ENCODE results near the gene RAET1E.
"Not testable (repeated sequence)": the region's sequence is repeated elsewhere in the genome, so short reads cannot be mapped to it uniquely, and the experiment has no call there.

RAET1E gene

DNA sequence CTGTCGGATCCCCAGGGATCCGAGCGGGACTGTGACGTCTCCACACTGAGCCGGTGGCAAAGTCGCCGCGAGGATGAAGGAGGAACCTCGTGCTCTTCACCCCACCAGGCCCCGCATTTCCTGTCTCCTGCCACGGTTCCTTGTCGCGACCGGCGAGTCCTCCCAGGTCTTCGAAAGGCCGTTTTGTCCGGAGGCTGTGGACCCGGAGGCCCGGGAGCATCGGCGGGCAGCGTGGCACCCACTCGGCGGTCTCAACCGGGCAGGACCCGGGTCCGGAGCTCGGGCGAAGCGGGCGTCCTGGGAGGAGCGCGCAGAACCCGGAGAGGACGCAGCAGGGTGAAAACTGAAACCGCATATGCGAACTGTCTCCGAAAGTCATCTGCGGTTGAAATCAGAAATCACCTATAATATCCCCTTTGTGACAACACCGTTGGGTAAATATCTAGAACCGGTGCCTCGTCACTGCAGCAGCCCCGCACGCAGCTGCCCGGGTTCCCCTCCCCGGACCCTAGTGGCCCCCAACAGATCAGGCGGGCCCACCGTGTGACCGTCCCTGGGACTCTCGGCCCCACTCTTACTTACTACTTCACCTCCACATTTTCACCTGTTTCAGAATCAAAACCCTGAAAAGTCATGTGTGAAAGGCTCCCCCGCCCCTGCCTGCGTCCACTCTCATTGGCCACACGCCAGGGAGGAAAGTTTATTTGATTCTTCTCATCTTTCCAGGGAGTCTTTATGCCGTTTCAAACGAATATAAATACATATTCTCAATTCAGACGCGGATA lies 40.9 kb upstream of the RAET1E start:
- H3K9ac ChIP-seq (ENCODE audit: low read depth, low read length), result peak overlapping the region; percentile 62
- H3K4me2 ChIP-seq (ENCODE audit: low read length), result peak overlapping the region; percentile 97
- no peaks in the 10 kb centered on the region for H3K9me3 ChIP-seq (replicated peaks; ENCODE audit: low read length)
- H3K4me3 ChIP-seq (ENCODE audit: low read length), result peak overlapping the region; percentile 76
- H3K36me3 ChIP-seq (ENCODE audit: insufficient read depth, low read length), result no peaks in the 10 kb centered on the region
- peaks cover 48% of the 10 kb centered on the region for H3K27me3 ChIP-seq (ENCODE audit: control insufficient read depth, insufficient read depth, low read length)
- peaks cover 9% of the 10 kb centered on the region for H3K4me1 ChIP-seq (ENCODE audit: control insufficient read depth, insufficient read depth, low read length)

DNA sequence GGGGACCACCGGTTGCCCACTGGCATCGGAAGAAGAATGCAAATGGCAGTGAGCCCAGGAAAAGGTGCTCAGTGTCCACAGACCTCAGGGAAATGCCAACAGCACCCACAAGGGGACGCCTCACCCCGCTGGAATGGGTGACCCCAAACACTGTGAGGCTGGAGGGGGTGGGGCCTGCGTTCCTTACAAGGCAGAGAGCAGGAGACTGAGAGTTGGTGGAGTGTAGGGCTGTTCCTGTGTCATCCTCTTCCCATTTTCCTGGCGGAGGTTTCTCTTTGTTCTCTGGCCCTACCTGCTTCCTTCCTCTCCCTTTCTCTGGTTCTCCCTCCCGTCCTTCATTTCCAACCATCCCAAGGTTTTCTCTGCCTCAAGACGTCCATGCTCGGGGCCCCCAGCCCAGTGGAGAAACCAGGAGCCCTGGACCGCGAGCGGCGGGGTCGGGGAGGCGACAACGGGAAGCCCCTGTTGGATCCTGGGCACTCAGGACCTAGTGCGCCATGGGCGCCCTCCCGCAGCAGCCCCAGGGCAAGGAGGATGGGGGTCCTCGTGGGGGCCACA lies 40.2 kb upstream of the RAET1E start:
- H3K9ac ChIP-seq (ENCODE audit: low read depth, low read length), result peak overlapping the region; percentile 62
- H3K27me3 ChIP-seq (ENCODE audit: control insufficient read depth, insufficient read depth, low read length), result peaks cover 53% of the 10 kb centered on the region
- H3K4me3 ChIP-seq (ENCODE audit: low read length), result peak overlapping the region; percentile 76

DNA sequence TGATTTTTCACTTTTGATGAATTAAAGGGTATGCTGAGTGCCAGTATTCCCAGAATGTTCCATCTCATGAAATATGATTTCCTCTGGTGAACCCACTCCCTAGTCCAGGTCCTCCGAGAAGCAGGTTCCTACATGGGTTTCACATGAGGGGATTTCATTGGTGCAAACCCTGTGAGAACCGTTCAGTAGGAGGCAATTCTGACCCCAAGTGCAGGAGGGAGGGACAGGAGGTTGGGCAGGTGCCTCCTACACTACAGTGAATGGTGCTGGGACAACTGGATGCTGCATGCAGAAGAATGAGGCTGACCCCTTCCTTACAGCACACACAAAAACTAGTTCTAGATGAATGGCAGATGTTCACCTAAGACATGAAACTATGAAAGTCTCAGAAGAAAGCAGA lies 38.8 kb upstream of the RAET1E start:
- Histone ChIP-seq H3K27me3 (ENCODE audit: control insufficient read depth, insufficient read depth, low read length) (peaks cover 56% of the 10 kb centered on the region), H3K4me3 (ENCODE audit: low read length) (no peak overlapping the region), H3K4me2 (ENCODE audit: low read length) (no peak overlapping the region)

More for the DNA sequence above, 40.2 kb upstream of the RAET1E start:
- H3K4me1 ChIP-seq (ENCODE audit: control insufficient read depth, insufficient read depth, low read length); H3K9me3 ChIP-seq (replicated peaks; ENCODE audit: low read length); H3K36me3 ChIP-seq (ENCODE audit: insufficient read depth, low read length): not testable (repeated sequence)
- peak overlapping the region; percentile 97 for H3K4me2 ChIP-seq (ENCODE audit: low read length)

DNA sequence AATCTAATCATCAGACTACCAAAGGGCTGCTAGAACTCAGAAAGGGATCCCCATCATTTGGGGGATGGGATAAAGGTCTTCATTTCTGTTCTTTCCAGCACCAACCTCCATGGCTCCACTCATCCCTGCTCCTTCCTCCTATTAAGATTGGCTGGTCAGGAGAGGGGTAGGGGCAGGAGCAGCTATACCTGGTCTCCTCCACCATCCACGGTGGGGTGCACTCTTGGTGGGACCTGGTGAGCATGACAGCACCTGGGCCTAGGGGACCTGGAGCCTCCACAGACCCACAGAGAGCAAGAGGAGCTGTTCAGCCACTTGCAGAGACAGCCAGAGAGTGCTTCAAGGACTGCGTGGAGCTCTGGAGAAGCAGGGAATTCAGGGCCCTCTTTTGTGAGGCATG lies 37.8 kb upstream of the RAET1E start:
- H3K4me2 ChIP-seq (ENCODE audit: low read length), result no peak overlapping the region
- no peak overlapping the region for H3K9ac ChIP-seq (ENCODE audit: low read depth, low read length)
- peaks cover 64% of the 10 kb centered on the region for H3K27me3 ChIP-seq (ENCODE audit: control insufficient read depth, insufficient read depth, low read length)
- H3K9me3 ChIP-seq (replicated peaks; ENCODE audit: low read length), result no peaks in the 10 kb centered on the region
- no peaks in the 10 kb centered on the region for H3K36me3 ChIP-seq (ENCODE audit: insufficient read depth, low read length)
- H3K4me3 ChIP-seq (ENCODE audit: low read length), result no peak overlapping the region
- peaks cover 5% of the 10 kb centered on the region for H3K4me1 ChIP-seq (ENCODE audit: control insufficient read depth, insufficient read depth, low read length)

More for the DNA sequence above, 38.8 kb upstream of the RAET1E start:
- H3K9ac ChIP-seq (ENCODE audit: low read depth, low read length), result no peak overlapping the region
- H3K4me1 ChIP-seq (ENCODE audit: control insufficient read depth, insufficient read depth, low read length), result peaks cover 5% of the 10 kb centered on the region
- no peaks in the 10 kb centered on the region for H3K36me3 ChIP-seq (ENCODE audit: insufficient read depth, low read length)
- H3K9me3 ChIP-seq (replicated peaks; ENCODE audit: low read length), result no peaks in the 10 kb centered on the region

DNA sequence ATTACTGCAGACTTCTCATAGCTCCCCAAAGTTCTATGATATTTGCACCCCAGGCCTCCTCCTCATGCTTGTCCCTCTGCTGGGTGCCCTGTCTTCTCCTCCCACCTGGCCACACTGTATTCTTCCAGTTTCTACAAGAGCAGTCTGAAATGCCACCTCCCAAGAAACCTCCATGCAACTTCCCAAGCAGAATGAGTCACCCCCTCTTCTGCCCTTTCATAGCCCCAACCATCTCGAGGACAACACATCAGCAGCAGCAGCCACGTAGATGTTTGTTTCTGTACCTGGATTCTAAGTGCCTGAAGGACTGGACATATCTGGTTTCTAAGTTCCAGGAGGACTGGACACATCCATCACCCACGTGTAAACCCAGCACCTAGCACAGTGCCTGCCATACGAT lies 37.3 kb upstream of the RAET1E start:
- Histone ChIP-seq H3K9me3 (replicated peaks; ENCODE audit: low read length) (no peaks in the 10 kb centered on the region), H3K4me1 (ENCODE audit: control insufficient read depth, insufficient read depth, low read length) (peaks cover 5% of the 10 kb centered on the region), H3K27me3 (ENCODE audit: control insufficient read depth, insufficient read depth, low read length) (peaks cover 66% of the 10 kb centered on the region), H3K4me3 (ENCODE audit: low read length) (no peak overlapping the region), H3K9ac (ENCODE audit: low read depth, low read length) (no peak overlapping the region), H3K36me3 (ENCODE audit: insufficient read depth, low read length) (no peaks in the 10 kb centered on the region), H3K4me2 (ENCODE audit: low read length) (no peak overlapping the region)

DNA sequence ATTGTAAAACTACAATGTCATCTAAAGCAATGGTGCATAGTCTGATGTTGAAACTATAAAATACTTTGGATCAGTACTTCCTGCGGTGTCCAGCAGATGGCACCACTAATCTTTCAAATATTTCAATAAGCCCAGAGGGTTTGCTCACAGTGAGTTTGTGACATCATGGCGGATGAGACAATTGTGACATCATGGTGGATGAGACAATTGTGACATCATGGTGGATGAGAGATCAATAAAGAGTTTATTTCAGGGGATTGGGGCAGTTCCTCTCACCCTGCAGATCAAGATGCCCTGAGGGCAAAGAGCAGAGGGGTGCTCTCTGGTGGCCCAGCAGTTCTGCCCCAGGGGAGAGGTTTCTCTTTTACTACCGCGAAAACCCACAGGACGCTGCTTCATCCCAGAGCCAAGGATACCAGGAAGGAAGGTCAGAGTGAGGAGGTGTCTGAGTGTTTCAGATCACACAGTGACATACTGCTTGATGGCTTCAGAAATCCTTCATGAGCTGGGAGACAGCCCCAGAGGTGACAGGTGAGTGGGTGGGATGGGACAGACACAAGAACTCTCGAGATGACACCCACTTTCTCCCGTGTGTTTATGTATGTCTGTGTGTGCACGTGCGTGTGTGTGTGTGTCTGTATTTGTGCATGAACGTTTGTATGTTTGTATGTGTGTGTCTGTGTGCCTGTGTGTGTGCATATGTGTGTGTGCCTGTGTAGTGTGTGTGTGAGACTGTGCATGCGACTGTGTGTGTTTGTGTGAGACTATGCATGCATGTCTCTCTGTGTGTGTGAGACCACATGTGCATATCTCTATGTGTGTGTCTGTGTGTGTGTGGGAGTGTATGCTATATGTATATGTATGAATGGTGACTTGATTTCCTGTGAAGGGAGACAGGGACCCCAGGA lies 36.6 kb upstream of the RAET1E start:
- Histone ChIP-seq H3K4me3 (ENCODE audit: low read length) (no peak overlapping the region), H3K4me2 (ENCODE audit: low read length) (no peak overlapping the region), H3K36me3 (ENCODE audit: insufficient read depth, low read length) (no peaks in the 10 kb centered on the region), H3K9me3 (replicated peaks; ENCODE audit: low read length) (no peaks in the 10 kb centered on the region), H3K4me1 (ENCODE audit: control insufficient read depth, insufficient read depth, low read length) (peaks cover 5% of the 10 kb centered on the region), H3K27me3 (ENCODE audit: control insufficient read depth, insufficient read depth, low read length) (peaks cover 72% of the 10 kb centered on the region), H3K9ac (ENCODE audit: low read depth, low read length) (no peak overlapping the region)

DNA sequence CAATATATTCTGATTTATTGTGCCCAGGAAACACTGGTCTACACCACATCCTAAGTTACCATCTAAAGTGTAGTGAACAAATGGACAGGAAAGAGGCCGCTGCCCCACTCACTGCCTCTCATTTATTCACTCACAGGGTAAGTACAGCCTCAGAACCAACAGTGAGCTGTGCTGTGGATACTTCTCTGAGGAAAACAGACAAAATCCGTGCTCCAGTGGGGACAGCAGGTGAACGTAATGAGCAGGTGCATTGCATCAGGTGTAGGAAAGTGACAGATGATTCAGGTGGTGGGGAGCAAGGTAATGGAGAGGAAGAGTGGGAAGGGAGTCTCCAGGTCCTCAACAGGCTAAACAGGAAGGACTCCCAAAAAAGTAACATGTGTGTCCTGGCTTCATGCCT lies 35.5 kb upstream of the RAET1E start:
- Histone ChIP-seq H3K9ac (ENCODE audit: low read depth, low read length) (no peak overlapping the region), H3K4me3 (ENCODE audit: low read length) (no peak overlapping the region), H3K4me2 (ENCODE audit: low read length) (no peak overlapping the region), H3K9me3 (replicated peaks; ENCODE audit: low read length) (no peaks in the 10 kb centered on the region), H3K4me1 (ENCODE audit: control insufficient read depth, insufficient read depth, low read length) (peaks cover 3% of the 10 kb centered on the region), H3K36me3 (ENCODE audit: insufficient read depth, low read length) (no peaks in the 10 kb centered on the region), H3K27me3 (ENCODE audit: control insufficient read depth, insufficient read depth, low read length) (peaks cover 69% of the 10 kb centered on the region)

DNA sequence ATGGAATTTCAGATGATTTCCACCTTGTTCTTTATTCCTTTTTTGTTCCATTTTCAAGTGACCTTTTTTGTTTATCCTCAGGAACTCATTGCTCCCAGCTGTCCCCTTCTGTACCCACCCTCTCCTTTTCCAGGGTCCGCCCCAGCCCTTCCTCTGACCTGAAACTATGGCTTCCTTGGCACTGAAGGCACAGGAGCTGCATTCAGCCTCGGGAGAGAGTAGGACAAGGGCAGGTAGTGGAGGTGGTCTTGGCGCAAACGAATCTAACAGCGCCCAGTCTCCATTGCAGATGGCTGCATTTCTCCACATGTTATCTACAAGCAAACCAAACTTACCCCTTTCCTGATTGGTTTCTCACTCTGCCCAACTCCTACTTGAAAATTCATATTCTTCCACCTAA lies 35.1 kb upstream of the RAET1E start:
- H3K4me2 ChIP-seq (ENCODE audit: low read length), result no peak overlapping the region
- H3K36me3 ChIP-seq (ENCODE audit: insufficient read depth, low read length), result no peaks in the 10 kb centered on the region
- H3K27me3 ChIP-seq (ENCODE audit: control insufficient read depth, insufficient read depth, low read length), result peaks cover 65% of the 10 kb centered on the region
- H3K4me1 ChIP-seq (ENCODE audit: control insufficient read depth, insufficient read depth, low read length), result no peaks in the 10 kb centered on the region
- H3K9ac ChIP-seq (ENCODE audit: low read depth, low read length), result no peak overlapping the region
- no peak overlapping the region for H3K4me3 ChIP-seq (ENCODE audit: low read length)
- H3K9me3 ChIP-seq (replicated peaks; ENCODE audit: low read length), result no peaks in the 10 kb centered on the region

DNA sequence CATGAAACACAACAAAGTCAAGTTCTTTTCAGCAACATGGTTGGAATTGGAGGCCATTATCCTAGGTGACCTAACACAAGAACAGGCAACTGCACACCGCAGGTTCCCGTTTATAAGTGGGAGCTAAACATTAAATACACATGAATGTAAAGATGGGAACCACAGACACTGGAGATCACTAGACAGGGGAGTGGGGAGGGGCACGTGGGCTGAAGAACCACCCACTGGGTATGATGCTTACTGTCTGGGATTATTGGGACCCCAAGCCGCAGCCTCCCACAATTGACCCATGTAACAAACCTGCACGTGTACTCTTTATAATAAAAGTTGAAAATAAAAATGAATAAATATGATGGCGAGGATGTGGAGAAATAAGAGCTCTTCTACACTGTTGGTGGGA lies 33.6 kb upstream of the RAET1E start:
- no peak overlapping the region for H3K4me3 ChIP-seq (ENCODE audit: low read length)
- no peaks in the 10 kb centered on the region for H3K4me1 ChIP-seq (ENCODE audit: control insufficient read depth, insufficient read depth, low read length)
- H3K36me3 ChIP-seq (ENCODE audit: insufficient read depth, low read length), result no peaks in the 10 kb centered on the region
- H3K4me2 ChIP-seq (ENCODE audit: low read length), result no peak overlapping the region
- H3K9me3 ChIP-seq (replicated peaks; ENCODE audit: low read length), result no peaks in the 10 kb centered on the region
- H3K27me3 ChIP-seq (ENCODE audit: control insufficient read depth, insufficient read depth, low read length), result peaks cover 55% of the 10 kb centered on the region
- no peak overlapping the region for H3K9ac ChIP-seq (ENCODE audit: low read depth, low read length)

DNA sequence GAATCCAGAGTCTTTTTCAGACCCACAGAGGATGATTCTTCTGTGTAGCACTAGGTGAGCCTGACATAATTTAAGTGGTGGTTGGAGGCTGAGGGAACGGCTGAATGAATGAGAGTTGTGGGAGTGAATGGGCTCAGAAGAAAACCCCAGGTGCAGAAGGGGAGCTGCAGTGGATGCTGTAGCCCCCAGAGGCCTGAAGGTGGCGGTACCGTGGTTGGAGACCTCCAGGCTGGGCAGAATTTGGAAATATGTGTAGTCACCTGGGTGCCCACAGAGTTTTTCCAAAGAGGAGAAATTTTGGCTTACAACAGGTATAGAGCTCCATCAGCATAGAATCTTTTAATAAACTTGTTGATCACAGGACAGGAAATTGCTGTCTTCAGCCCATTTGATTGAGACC lies 31.5 kb upstream of the RAET1E start:
- Histone ChIP-seq H3K4me3 (ENCODE audit: low read length) (no peak overlapping the region), H3K4me2 (ENCODE audit: low read length) (no peak overlapping the region), H3K27me3 (ENCODE audit: control insufficient read depth, insufficient read depth, low read length) (peaks cover 35% of the 10 kb centered on the region), H3K36me3 (ENCODE audit: insufficient read depth, low read length) (no peaks in the 10 kb centered on the region), H3K9me3 (replicated peaks; ENCODE audit: low read length) (no peaks in the 10 kb centered on the region), H3K9ac (ENCODE audit: low read depth, low read length) (no peak overlapping the region), H3K4me1 (ENCODE audit: control insufficient read depth, insufficient read depth, low read length) (peaks cover 9% of the 10 kb centered on the region)

DNA sequence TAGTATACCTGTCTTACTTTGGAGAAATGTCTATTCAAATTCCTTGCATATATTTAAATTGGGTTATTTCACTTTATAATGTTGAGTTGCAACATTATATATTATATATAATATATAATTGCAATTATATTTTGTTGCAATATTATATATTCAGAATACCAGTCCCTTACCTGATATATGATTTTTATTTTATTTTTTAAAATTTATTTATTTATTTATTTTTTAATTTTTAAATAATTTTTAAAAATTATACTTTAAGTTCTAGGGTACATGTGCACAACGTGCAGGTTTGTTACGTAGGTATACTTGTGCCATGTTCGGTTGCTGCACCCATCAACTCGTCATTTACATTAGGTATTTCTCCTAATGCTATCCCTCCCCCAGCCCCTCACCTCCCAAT lies 29.1 kb upstream of the RAET1E start:
- not testable (repeated sequence) for H3K9me3 ChIP-seq (replicated peaks; ENCODE audit: low read length); H3K4me2 ChIP-seq (ENCODE audit: low read length); H3K36me3 ChIP-seq (ENCODE audit: insufficient read depth, low read length); H3K9ac ChIP-seq (ENCODE audit: low read depth, low read length); H3K4me3 ChIP-seq (ENCODE audit: low read length)
- H3K4me1 ChIP-seq (ENCODE audit: control insufficient read depth, insufficient read depth, low read length), result peaks cover 16% of the 10 kb centered on the region
- peaks cover 26% of the 10 kb centered on the region for H3K27me3 ChIP-seq (ENCODE audit: control insufficient read depth, insufficient read depth, low read length)

All from skeletal muscle satellite cell (primary cell).